ENCODE results near the gene CHN2. TPM values are rescaled to one million over a fixed set of nuclear protein-coding genes. Genes with fewer than 3 reads are reported as not detected.

The CHN2 gene
- total RNA-seq, 1 donor from 2014 or later: 0.50 TPM

DNA sequence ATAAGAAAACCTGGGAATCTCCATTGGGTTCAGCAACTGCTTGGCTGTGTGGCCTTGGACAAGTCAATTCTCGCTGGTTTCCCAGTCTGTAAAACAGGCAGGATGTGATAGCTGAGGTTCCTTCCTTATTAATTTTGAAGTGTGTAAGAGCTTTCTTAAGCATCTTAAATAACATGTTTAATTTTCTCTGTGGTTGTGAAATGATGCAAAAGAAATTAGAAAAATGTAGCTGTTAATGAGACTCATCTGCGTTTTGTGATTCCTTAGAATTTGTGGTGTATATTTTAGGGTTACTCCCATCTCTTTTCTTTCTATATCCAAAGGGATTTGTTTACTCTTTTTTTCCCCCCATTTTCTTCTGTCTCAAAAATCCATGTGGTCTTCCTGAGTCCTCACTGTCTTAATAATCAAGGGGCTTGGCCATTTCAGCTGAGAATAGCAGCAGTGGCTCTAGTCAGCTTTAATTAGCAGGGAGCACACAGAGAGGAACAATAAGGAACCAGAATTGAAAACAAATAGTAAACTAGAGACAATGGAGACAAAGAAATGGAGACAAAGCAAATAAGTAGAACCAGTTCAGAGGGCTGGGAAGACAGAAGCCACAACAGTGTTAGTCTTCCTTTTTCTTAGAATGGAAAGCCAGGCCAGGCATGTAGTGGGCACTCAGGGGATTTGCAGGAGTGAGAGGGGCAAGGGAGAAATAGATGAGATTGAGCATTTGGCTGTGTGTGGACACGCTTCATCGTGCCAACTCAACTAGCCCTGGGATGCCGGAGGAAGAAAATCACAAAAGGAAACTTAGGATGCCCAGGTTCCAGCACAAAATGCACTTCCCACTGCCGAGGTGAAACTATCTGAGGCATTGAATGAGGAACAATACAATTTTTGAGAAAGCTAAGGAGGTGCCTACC is 93.9 kb downstream of the CHN2 start:
- H3K27ac Mint-ChIP-seq (ENCODE audit: unreplicated experiment): no peak overlapping the region
- H3K4me3 Mint-ChIP-seq (ENCODE audit: unreplicated experiment): no peak overlapping the region
- peaks cover 4% of the 10 kb centered on the region for H3K27me3 Mint-ChIP-seq (ENCODE audit: low read depth)
- TF ChIP-seq, protein P1, sequence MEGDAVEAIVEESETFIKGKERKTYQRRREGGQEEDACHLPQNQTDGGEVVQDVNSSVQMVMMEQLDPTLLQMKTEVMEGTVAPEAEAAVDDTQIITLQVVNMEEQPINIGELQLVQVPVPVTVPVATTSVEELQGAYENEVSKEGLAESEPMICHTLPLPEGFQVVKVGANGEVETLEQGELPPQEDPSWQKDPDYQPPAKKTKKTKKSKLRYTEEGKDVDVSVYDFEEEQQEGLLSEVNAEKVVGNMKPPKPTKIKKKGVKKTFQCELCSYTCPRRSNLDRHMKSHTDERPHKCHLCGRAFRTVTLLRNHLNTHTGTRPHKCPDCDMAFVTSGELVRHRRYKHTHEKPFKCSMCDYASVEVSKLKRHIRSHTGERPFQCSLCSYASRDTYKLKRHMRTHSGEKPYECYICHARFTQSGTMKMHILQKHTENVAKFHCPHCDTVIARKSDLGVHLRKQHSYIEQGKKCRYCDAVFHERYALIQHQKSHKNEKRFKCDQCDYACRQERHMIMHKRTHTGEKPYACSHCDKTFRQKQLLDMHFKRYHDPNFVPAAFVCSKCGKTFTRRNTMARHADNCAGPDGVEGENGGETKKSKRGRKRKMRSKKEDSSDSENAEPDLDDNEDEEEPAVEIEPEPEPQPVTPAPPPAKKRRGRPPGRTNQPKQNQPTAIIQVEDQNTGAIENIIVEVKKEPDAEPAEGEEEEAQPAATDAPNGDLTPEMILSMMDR (IDR thresholded peaks at IDR 0.05): no peak
- no peaks in the 10 kb centered on the region for H3K36me3 Mint-ChIP-seq (ENCODE audit: low read depth)
- H3K9me3 Mint-ChIP-seq (ENCODE audit: low read depth): no peaks in the 10 kb centered on the region
- DNase-seq (ENCODE audit: low spot score): no peak
- H3K4me1 Mint-ChIP-seq (ENCODE audit: low read depth): peaks cover 26% of the 10 kb centered on the region

DNA sequence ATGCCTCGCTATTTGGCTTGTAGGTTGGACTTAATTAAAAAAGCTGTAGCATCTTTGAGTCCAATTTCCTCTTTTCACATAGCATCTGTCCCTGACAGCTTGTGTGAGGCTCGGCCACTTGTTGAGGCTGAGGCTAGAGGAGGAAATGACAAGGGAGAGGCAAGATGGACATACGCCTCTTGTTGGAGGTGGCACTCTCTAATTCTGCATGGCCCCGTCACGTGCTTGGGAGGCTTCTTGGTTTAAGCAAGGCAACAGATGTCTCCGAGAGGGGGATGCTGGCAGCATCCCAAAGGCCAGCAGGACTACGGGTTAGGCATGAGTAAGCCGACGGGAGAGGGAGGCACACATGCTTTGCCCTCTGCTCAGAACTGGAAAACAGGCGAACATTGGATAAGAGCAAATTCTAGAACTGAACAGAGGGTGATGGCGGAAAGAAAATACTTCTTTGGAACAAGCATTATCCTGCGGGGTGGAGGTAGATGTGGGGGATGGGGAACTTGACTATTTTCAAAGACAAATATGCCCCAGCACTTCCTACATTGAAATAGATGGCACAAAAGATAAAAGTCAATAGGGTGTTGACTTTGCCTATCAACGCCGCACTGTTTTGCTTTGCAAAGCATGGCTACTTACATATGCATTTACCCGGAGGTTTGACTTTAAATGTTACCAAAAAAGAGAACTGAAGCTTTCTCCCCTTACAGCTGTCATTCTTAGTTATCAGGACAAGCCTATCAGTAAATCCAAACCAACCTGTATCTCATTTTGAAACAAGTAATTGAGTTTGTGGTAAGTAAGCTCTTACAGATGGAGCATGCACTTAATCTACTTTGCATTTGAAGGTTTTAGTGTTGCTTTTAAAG is 94.8 kb downstream of the CHN2 start:
- peaks cover 6% of the 10 kb centered on the region for H3K27me3 Mint-ChIP-seq (ENCODE audit: low read depth)
- no peaks in the 10 kb centered on the region for H3K36me3 Mint-ChIP-seq (ENCODE audit: low read depth)
- peaks cover 26% of the 10 kb centered on the region for H3K4me1 Mint-ChIP-seq (ENCODE audit: low read depth)
- TF ChIP-seq, protein P1 (IDR thresholded peaks at IDR 0.05): no peak
- H3K4me3 Mint-ChIP-seq (ENCODE audit: unreplicated experiment): no peak overlapping the region
- H3K27ac Mint-ChIP-seq (ENCODE audit: unreplicated experiment): no peak overlapping the region
- DNase-seq (ENCODE audit: low spot score): no peak
- no peaks in the 10 kb centered on the region for H3K9me3 Mint-ChIP-seq (ENCODE audit: low read depth)

DNA sequence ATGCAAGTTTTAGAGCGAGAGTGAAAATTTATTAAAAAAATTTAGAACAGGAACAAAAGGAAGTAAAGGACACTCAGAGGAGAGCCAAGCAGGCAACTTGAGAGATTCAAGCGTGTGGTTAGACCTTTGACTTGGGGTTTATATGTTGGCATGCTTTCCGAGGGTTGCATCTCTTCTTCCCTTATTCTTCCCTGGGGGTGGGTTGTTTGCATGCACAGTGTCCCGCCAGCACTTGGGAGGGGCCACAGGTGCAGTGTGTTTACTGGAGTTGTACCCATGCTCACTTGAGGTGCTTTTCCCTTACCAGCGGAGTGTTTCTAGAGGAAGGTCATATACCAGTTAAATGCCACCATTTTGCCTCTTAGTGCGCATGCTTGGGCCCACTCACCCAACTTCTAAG is 96.3 kb downstream of the CHN2 start:
- Mint-ChIP-seq H3K9me3 (ENCODE audit: low read depth) (no peaks in the 10 kb centered on the region), H3K36me3 (ENCODE audit: low read depth) (no peaks in the 10 kb centered on the region), H3K27me3 (ENCODE audit: low read depth) (peaks cover 6% of the 10 kb centered on the region), H3K27ac (ENCODE audit: unreplicated experiment) (no peak overlapping the region), H3K4me3 (ENCODE audit: unreplicated experiment) (no peak overlapping the region), H3K4me1 (ENCODE audit: low read depth) (peaks cover 19% of the 10 kb centered on the region)
- DNase-seq (ENCODE audit: low spot score): no peak
- TF ChIP-seq, protein P1 (IDR thresholded peaks at IDR 0.05): no peak

DNA sequence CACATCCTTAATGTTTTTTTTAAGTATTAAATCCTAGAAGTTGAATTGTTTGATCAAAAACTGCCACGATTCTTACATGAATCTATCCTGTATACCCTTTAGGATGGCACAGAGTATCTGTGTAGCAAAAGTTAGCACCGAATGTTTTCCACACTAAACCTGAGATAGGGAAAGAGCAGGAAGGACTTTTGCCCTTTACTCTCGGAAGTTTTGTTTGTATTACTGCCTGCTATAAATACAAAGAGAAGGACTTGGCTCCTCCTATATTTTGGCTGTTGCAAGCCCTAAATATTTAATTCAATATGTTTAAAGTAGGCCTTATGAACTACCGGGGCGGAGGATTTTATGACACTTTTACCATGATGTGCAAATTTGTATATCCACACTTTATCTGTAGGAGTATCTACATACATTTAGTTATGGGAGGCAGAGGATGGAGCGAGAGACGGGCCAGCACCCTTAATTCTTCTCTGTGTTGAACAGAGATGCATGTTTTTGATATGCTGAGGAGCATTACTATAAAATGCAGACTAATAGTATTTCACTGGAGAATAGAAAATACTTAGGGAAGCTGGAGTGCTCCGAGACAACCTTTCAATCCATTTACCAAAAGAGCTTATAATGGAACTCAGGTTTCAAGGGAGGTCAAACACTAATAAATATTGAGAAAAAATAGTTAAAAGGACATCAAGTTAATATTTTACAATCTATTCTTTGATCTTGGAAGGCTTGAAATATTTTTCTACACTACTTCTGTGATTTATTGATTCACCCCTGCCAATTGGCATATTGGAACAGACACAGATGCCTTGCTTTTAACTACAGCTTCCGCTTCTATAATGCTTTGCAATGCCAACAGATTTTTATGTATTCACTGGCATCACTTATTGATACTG is 97.4 kb downstream of the CHN2 start:
- Mint-ChIP-seq H3K36me3 (ENCODE audit: low read depth) (no peaks in the 10 kb centered on the region), H3K9me3 (ENCODE audit: low read depth) (no peaks in the 10 kb centered on the region), H3K4me1 (ENCODE audit: low read depth) (peaks cover 18% of the 10 kb centered on the region), H3K27me3 (ENCODE audit: low read depth) (peaks cover 8% of the 10 kb centered on the region), H3K27ac (ENCODE audit: unreplicated experiment) (no peak overlapping the region), H3K4me3 (ENCODE audit: unreplicated experiment) (no peak overlapping the region)
- TF ChIP-seq, protein P1 (IDR thresholded peaks at IDR 0.05): no peak
- DNase-seq (ENCODE audit: low spot score): no peak
